Upper lobe of left lung (tissue), 6 donors: ENCODE results near the gene C2. TPM values are rescaled to one million over a fixed set of nuclear protein-coding genes. Genes with fewer than 3 reads are reported as not detected.

Source experiments
- ATAC-seq, 2 donors: fragments of 200-7000 bp; cut with Tn5 transposase; one replicate each; pipeline ENCODE4 v1.9.1; 2022; ENCODE audit warnings: mild to moderate bottlenecking in 2 of 2, moderate library complexity in 2 of 2; ENCODE audit not compliant: low FRiP score in 2 of 2
- DNase-seq, 2 donors: peaks; one replicate each; pipeline ENCODE4 v3.0.0-alpha.2; 2019 to 2020
- H3K27ac ChIP-seq, 4 donors: fragments of 200-600 bp; sonication (generic); one replicate each; pipeline ENCODE4 v1.5.1; 2016 to 2019
- H3K27me3 ChIP-seq, 4 donors: fragments of 200-600 bp; sonication (generic); one replicate each; pipeline ENCODE4 v1.5.1; 2017 to 2019
- H3K36me3 ChIP-seq, 4 donors: fragments of 200-600 bp; sonication (generic); one replicate each; pipeline ENCODE4 v1.5.1; 2016 to 2019
- H3K4me1 ChIP-seq, 4 donors: fragments of 200-600 bp; sonication (generic); one replicate each; pipeline ENCODE4 v1.5.1; 2018 to 2019
- H3K4me3 ChIP-seq, 4 donors: fragments of 200-600 bp; sonication (generic); one replicate each; pipeline ENCODE4 v1.5.1; 2017 to 2019; ENCODE audit warnings: mild to moderate bottlenecking in 2 of 4, moderate library complexity in 1 of 4
- H3K9me3 ChIP-seq, 4 donors: fragments of 200-600 bp; sonication (generic); one replicate each; pipeline ENCODE4 v1.5.1; 2018 to 2019
- EP300 ChIP-seq, 4 donors: sonication (generic); formaldehyde crosslinking; IDR thresholded peaks; one replicate each; pipeline ENCODE4 v1.5.1; 2017; ENCODE audit warnings: antibody characterized with exemption in 4 of 4, control low read depth in 2 of 4
- POLR2A ChIP-seq, 4 donors: fragments of 450-650 bp; IDR thresholded peaks; one replicate each; pipeline ENCODE4 v1.5.1; 2016 to 2017; ENCODE audit warnings: antibody characterized with exemption in 4 of 4, mild to moderate bottlenecking in 2 of 4
- POLR2AphosphoS5 ChIP-seq, 2 donors: sonication (generic); formaldehyde crosslinking; IDR thresholded peaks; one replicate each; pipeline ENCODE4 v1.5.1; 2017; ENCODE audit warnings: antibody characterized with exemption in 2 of 2
- WGBS, 2 donors: methylation state at CpG; one replicate each; pipeline ENCODE4 v1.1.5; 2017 to 2018; 5-methylcytosine and 5-hydroxymethylcytosine counted together
- total RNA-seq, 6 donors: library from RNA; depleted of rRNA in 4 of 6; stranded (reverse); fragments of >200 nt in 4 of 6; gene quantifications; one replicate each; pipeline versions ENCODE4 v1.1.0 to v1.2.1, GENCODE V29; 2016 to 2021
- TF ChIP-seq, protein P1 (sequence below), 6 experiments: fragments of 450-650 bp in 4 of 6; fragments of 200-600 bp in 2 of 6; sonication (generic) in 2 of 6; IDR thresholded peaks; one replicate each; pipeline ENCODE4 v1.5.1; 2016 to 2019; ENCODE audit warnings: antibody characterized with exemption in 6 of 6
- donor health status: DM: no; HTN: no; CAD: no; lungs with moderate emphysema.
- donor health status: DM: no; HTN: yes; CAD: no; lungs with severe emphysema.

The C2 gene
- total RNA-seq, 6 donors from 2014 or later: 119 to 322 (median 233) TPM

DNA sequence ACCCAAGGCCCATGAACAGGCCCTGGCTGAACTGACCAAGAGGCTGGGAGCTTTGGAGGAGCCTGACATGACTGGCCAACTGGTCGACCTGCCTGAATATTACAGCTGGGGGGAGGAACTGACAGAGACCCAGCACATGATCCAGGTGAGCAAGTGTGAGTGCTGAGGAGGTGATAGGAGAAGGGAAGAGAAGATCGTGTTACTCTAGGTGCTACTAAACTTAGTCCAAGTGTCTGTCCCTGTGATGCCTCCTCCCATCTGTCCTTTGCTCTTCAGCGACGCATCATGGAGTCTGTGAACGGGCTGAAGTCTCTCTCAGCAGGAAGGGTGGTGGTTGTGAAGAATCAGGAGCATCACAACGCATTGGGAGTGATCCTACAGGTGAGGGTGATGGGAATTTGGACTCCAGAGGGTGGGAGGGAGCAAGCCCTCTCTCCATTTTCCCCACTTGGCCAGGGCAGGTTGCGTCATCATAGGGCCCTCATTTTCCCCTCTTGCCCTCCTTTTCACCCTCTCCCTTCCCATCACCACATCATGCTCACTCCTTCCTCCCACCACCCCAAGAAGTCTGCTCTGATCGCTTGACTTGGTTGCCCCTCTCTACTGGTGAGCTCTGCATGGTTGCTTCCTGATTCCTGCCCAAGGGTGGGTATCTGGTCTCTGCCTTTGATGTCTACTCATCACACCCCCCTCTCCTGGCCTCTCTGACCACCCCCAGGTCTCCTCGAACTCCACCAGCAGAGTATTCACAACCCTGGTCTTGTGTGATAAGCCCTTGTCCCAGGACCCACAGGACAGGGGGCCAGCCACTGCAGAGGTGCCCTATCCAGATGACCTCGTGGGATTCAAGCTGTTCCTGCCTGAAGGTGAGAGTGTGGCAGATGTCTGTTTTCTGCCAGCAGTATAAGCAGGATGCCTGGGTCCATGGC is 39.7 kb downstream of the C2 start:
- Histone ChIP-seq H3K27ac (no peak overlapping the region), H3K4me1 (peaks cover 11 to 25% (median 16%) of the 10 kb centered on the region in 4 donors), H3K27me3 (no peaks in the 10 kb centered on the region), H3K9me3 (no peaks in the 10 kb centered on the region), H3K4me3 (no peak overlapping the region), H3K36me3 (peaks cover 50 to 88% (median 76%) of the 10 kb centered on the region in 4 donors)
- no peak for TF ChIP-seq EP300 (IDR thresholded peaks at IDR 0.05)
- TF ChIP-seq, protein P1, sequence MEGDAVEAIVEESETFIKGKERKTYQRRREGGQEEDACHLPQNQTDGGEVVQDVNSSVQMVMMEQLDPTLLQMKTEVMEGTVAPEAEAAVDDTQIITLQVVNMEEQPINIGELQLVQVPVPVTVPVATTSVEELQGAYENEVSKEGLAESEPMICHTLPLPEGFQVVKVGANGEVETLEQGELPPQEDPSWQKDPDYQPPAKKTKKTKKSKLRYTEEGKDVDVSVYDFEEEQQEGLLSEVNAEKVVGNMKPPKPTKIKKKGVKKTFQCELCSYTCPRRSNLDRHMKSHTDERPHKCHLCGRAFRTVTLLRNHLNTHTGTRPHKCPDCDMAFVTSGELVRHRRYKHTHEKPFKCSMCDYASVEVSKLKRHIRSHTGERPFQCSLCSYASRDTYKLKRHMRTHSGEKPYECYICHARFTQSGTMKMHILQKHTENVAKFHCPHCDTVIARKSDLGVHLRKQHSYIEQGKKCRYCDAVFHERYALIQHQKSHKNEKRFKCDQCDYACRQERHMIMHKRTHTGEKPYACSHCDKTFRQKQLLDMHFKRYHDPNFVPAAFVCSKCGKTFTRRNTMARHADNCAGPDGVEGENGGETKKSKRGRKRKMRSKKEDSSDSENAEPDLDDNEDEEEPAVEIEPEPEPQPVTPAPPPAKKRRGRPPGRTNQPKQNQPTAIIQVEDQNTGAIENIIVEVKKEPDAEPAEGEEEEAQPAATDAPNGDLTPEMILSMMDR (IDR thresholded peaks at IDR 0.05): no peak
- no peak for TF ChIP-seq POLR2AphosphoS5 (IDR thresholded peaks at IDR 0.05)
- TF ChIP-seq POLR2A (IDR thresholded peaks at IDR 0.05): no peak
- ATAC-seq (no peak), DNase-seq (no peak)
- WGBS, 2 donors: 85 to 89% methylated on average over 10 of the region's 10 CpGs

DNA sequence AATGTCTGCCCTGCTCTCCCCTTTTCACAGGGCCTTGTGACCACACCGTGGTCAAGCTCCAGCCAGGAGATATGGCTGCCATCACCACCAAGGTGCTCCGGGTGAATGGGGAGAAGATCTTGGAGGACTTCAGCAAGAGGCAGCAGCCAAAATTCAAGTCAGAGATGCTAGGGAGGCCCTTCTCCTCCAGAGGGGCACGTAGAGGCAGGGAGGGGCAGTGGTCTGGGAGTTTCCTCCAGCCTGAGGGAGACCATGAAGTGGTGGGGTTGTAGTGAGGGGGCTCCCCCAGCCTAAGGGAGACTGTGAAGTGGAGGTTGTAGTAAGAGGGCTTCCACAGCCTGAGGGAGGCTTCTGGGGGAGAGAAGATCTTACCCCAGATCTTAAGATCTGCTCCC is 40.4 kb downstream of the C2 start:
- H3K27ac ChIP-seq: no peak overlapping the region
- H3K36me3 ChIP-seq: peaks cover 43 to 81% (median 70%) of the 10 kb centered on the region in 4 donors
- no peaks in the 10 kb centered on the region for H3K27me3 ChIP-seq
- no peak for TF ChIP-seq EP300 (IDR thresholded peaks at IDR 0.05)
- no peak for TF ChIP-seq POLR2AphosphoS5 (IDR thresholded peaks at IDR 0.05)
- TF ChIP-seq, protein P1 (IDR thresholded peaks at IDR 0.05): no peak
- no peak for TF ChIP-seq POLR2A (IDR thresholded peaks at IDR 0.05)
- WGBS, 2 donors: 88% methylated on average over 3 of the region's 3 CpGs; no CpG with 5 or more reads in 1 of the 2 donors
- DNase-seq: no peak
- H3K4me3 ChIP-seq: no peak overlapping the region
- no peaks in the 10 kb centered on the region for H3K9me3 ChIP-seq
- no peak for ATAC-seq
- H3K4me1 ChIP-seq: peaks cover 14 to 29% (median 19%) of the 10 kb centered on the region in 4 donors

DNA sequence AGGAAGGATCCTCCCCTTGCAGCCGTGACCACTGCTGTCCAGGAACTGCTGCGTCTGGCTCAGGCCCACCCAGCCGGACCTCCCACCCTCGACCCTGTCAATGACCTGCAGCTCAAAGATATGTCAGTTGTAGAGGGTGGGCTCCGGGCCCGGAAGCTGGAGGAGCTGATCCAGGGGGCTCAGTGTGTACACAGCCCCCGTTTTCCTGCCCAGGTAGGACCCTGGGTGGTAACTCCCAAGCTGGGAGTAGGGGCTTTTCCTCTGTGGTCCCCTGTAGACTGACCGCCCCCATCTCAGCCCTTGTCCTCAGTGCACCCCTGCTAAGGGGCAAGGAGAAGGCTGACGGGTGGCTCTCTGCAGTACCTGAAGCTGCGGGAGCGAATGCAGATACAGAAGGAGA is 40.8 kb downstream of the C2 start:
- peaks cover 18 to 33% (median 24%) of the 10 kb centered on the region in 4 donors for H3K4me1 ChIP-seq
- DNase-seq (peak in 1 of 2 donors; percentile 47), ATAC-seq (no peak)
- no peak overlapping the region for H3K4me3 ChIP-seq
- H3K9me3 ChIP-seq: no peaks in the 10 kb centered on the region
- 87% methylated on average over 6 to 11 of the region's 11 CpGs for WGBS, 2 donors
- peaks cover 42 to 77% (median 66%) of the 10 kb centered on the region in 4 donors for H3K36me3 ChIP-seq
- H3K27ac ChIP-seq: no peak overlapping the region
- H3K27me3 ChIP-seq: no peaks in the 10 kb centered on the region
- TF ChIP-seq EP300 (IDR thresholded peaks at IDR 0.05) (no peak), POLR2AphosphoS5 (IDR thresholded peaks at IDR 0.05) (no peak), POLR2A (IDR thresholded peaks at IDR 0.05) (no peak)
- TF ChIP-seq, protein P1 (IDR thresholded peaks at IDR 0.05): no peak

DNA sequence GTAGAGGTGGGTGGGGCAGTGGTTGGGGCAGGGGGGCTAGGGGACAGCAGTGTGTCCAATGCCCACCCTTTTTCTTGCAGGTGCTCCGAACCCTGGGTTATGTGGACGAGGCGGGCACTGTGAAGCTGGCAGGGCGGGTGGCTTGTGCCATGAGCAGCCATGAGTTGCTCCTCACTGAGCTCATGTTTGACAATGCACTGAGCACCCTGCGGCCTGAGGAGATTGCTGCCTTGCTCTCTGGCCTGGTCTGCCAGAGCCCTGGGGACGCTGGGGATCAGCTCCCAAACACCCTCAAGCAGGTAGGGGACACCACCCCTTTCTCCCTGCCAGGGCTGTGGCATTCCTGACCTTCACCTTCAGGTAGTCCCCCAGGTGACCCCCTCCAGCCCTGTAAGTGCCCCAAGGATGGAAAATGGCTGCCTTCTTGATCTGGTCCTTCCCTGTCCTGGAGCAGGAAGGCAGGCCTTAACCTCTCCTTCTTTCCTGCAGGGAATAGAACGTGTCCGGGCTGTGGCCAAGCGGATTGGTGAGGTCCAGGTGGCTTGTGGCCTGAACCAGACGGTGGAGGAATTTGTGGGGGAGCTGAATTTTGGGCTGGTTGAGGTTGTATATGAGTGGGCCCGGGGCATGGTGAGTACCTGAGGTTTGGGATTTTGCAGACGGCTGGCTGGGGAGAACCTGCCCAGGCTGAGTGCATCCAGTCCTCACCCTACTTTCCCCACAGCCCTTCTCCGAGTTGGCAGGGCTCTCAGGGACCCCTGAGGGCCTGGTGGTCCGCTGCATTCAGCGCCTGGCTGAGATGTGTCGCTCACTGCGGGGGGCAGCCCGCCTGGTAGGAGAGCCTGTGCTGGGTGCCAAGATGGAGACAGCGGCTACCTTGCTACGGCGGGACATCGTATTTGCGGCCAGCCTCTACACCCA is 41.5 kb downstream of the C2 start:
- WGBS, 2 donors: 91 to 94% methylated on average over 19 to 22 of the region's 23 CpGs
- Histone ChIP-seq H3K27me3 (no peaks in the 10 kb centered on the region), H3K4me1 (peaks cover 24 to 40% (median 30%) of the 10 kb centered on the region in 4 donors), H3K27ac (no peak overlapping the region), H3K9me3 (no peaks in the 10 kb centered on the region), H3K36me3 (peaks cover 36 to 72% (median 59%) of the 10 kb centered on the region in 4 donors), H3K4me3 (no peak overlapping the region)
- peak in 1 of 2 donors; percentile 50 for DNase-seq
- no peak for ATAC-seq
- TF ChIP-seq POLR2AphosphoS5 (IDR thresholded peaks at IDR 0.05) (no peak), POLR2A (IDR thresholded peaks at IDR 0.05) (no peak), EP300 (IDR thresholded peaks at IDR 0.05) (no peak)
- TF ChIP-seq, protein P1 (IDR thresholded peaks at IDR 0.05): no peak
